Caco-2 (cell line): Measurements from ENCODE around the gene AMY1A. TPM values are rescaled to one million over a fixed set of nuclear protein-coding genes. Genes with fewer than 3 reads are reported as not detected.
"Not testable (repeated sequence)": the region's sequence is repeated elsewhere in the genome, so short reads cannot be mapped to it uniquely, and the experiment has no call there.

Experiments
- BruUV-seq: library from RNA; stranded (reverse); fragments of 400-500 nt; replicated peaks from 2 replicates; lab custom pipeline; 2021; lab: Mats Ljungman, UMichigan
- CTCF ChIA-PET: fragments of 300-600 bp; sonication (Branson Sonifier 250); formaldehyde crosslinking; loops from one replicate; lab custom pipeline; 2022; ENCODE audit warnings: antibody characterized with exemption; lab: Charles Lee
- POLR2A ChIA-PET: fragments of 300-600 bp; sonication (Branson Sonifier 250); formaldehyde crosslinking; loops from one replicate; lab custom pipeline; 2022; ENCODE audit warnings: antibody characterized with exemption; lab: Charles Lee
- DNase-seq, 2 experiments: peaks; one replicate each; pipeline versions ENCODE4 v3.0.0 to v3.0.0-alpha.2; 2020 to 2022
- H3K27me3 ChIP-seq: replicated peaks from 2 replicates; pipeline ENCODE4 v1.6.0; 2011; ENCODE audit warnings: low read length; ENCODE audit not compliant: control insufficient read depth, insufficient read depth
- H3K36me3 ChIP-seq: 2 replicates; pipeline ENCODE4 v1.5.1; 2011; ENCODE audit warnings: low read length; ENCODE audit not compliant: control insufficient read depth, insufficient read depth
- H3K4me1 ChIP-seq: fragments of 250-450 bp; sonication (Bioruptor Pico); 2 replicates; pipeline ENCODE4 v1.5.1; 2020; ENCODE audit warnings: mild to moderate bottlenecking
- H3K4me3 ChIP-seq: 2 replicates; pipeline ENCODE4 v1.5.1; 2011; ENCODE audit warnings: low read depth, mild to moderate bottlenecking, control low read depth, low read length
- H3K9me3 ChIP-seq: fragments of 250-450 bp; sonication (Bioruptor Pico); 2 replicates; pipeline ENCODE4 v1.5.1; 2020; ENCODE audit warnings: mild to moderate bottlenecking, moderate library complexity
- H3K27ac Mint-ChIP-seq: one replicate; pipeline ENCODE4 v1.8.0; 2022; ENCODE audit warnings: mixed read lengths; ENCODE audit not compliant: unreplicated experiment
- H3K27me3 Mint-ChIP-seq: one replicate; pipeline ENCODE4 v1.8.0; 2022; ENCODE audit warnings: mixed read lengths; ENCODE audit not compliant: insufficient read depth, unreplicated experiment
- H3K36me3 Mint-ChIP-seq: one replicate; pipeline ENCODE4 v1.8.0; 2022; ENCODE audit warnings: mild to moderate bottlenecking, mixed read lengths; ENCODE audit not compliant: insufficient read depth, unreplicated experiment
- H3K4me1 Mint-ChIP-seq: one replicate; pipeline ENCODE4 v1.8.0; 2022; ENCODE audit warnings: low read depth, mixed read lengths; ENCODE audit not compliant: unreplicated experiment
- H3K4me3 Mint-ChIP-seq: one replicate; pipeline ENCODE4 v1.8.0; 2022; ENCODE audit warnings: mild to moderate bottlenecking, moderate library complexity, mixed read lengths; ENCODE audit not compliant: unreplicated experiment
- H3K9me3 Mint-ChIP-seq: one replicate; pipeline ENCODE4 v1.8.0; 2022; ENCODE audit warnings: mixed read lengths; ENCODE audit not compliant: unreplicated experiment
- intact Hi-C: fragments of 100-400 bp; cut with micrococcal nuclease; formaldehyde crosslinking; loops from one replicate; pipeline ENCODE4 v1.10.0; 2022; ENCODE audit not compliant: unreplicated experiment
- total RNA-seq: library from RNA; stranded (reverse); gene quantifications from 2 replicates; pipeline ENCODE4 v1.2.3, GENCODE V29; 2022

Gene AMY1A
- total RNA-seq, 1 experiment from 2014 or later, result not detected

- H3K27ac Mint-ChIP-seq, H3K4me1 Mint-ChIP-seq, H3K27me3 Mint-ChIP-seq, H3K36me3 Mint-ChIP-seq, H3K4me1 ChIP-seq, POLR2A ChIA-PET, H3K27me3 ChIP-seq, H3K4me3 Mint-ChIP-seq, DNase-seq, H3K36me3 ChIP-seq, CTCF ChIA-PET, H3K9me3 ChIP-seq, H3K4me3 ChIP-seq, H3K9me3 Mint-ChIP-seq, BruUV-seq, intact Hi-C loops: not testable (repeated sequence)
Measured at GRCh38 chr1:103650305-103650704, 5.3 kb upstream of the AMY1A start.

GRCh38 chr1:103650889-103651288, 4.7 kb upstream of the AMY1A start:
- DNase-seq, CTCF ChIA-PET, H3K36me3 Mint-ChIP-seq, H3K4me3 Mint-ChIP-seq, H3K4me1 Mint-ChIP-seq, H3K4me1 ChIP-seq, H3K27me3 Mint-ChIP-seq, H3K27me3 ChIP-seq, H3K27ac Mint-ChIP-seq, BruUV-seq, intact Hi-C loops, H3K4me3 ChIP-seq, POLR2A ChIA-PET, H3K9me3 ChIP-seq, H3K9me3 Mint-ChIP-seq, H3K36me3 ChIP-seq: not testable (repeated sequence)

GRCh38 chr1:103654133-103654532, 1.4 kb upstream of the AMY1A start:
- CTCF ChIA-PET, BruUV-seq, H3K9me3 Mint-ChIP-seq, POLR2A ChIA-PET, H3K4me1 Mint-ChIP-seq, H3K27me3 Mint-ChIP-seq, H3K4me1 ChIP-seq, H3K9me3 ChIP-seq, DNase-seq, H3K4me3 Mint-ChIP-seq, H3K27ac Mint-ChIP-seq, H3K36me3 ChIP-seq, H3K27me3 ChIP-seq, H3K36me3 Mint-ChIP-seq, H3K4me3 ChIP-seq, intact Hi-C loops: not testable (repeated sequence)

- H3K27ac Mint-ChIP-seq, intact Hi-C loops, H3K9me3 Mint-ChIP-seq, DNase-seq, CTCF ChIA-PET, H3K27me3 ChIP-seq, H3K4me1 Mint-ChIP-seq, H3K4me3 ChIP-seq, H3K36me3 Mint-ChIP-seq, POLR2A ChIA-PET, H3K4me3 Mint-ChIP-seq, H3K9me3 ChIP-seq, H3K36me3 ChIP-seq, H3K27me3 Mint-ChIP-seq, H3K4me1 ChIP-seq, BruUV-seq: not testable (repeated sequence)
Measured at GRCh38 chr1:103676335-103676734, 20.8 kb downstream of the AMY1A start.

GRCh38 chr1:103696110-103696509, 40.5 kb downstream of the AMY1A start, which contains the start of gene AMY1B:
TSS of gene AMY1B (minus strand) at chr1:103696210. CDS start at chr1:103695639, 571 bp downstream.
- intact Hi-C loops, H3K36me3 ChIP-seq: not testable (repeated sequence)

GRCh38 chr1:103697430-103697829, 41.9 kb downstream of the AMY1A start:
- CTCF ChIA-PET, H3K9me3 Mint-ChIP-seq: not testable (repeated sequence)

More at GRCh38 chr1:103696110-103696509, 40.5 kb downstream of the AMY1A start, which contains the start of gene AMY1B:
- H3K4me3 Mint-ChIP-seq, H3K4me1 ChIP-seq, CTCF ChIA-PET, DNase-seq, H3K27me3 Mint-ChIP-seq, H3K9me3 Mint-ChIP-seq, H3K4me3 ChIP-seq, H3K36me3 Mint-ChIP-seq, H3K27me3 ChIP-seq, H3K4me1 Mint-ChIP-seq, H3K9me3 ChIP-seq, POLR2A ChIA-PET, H3K27ac Mint-ChIP-seq, BruUV-seq: not testable (repeated sequence)

GRCh38 chr1:103700669-103701068, 45.1 kb downstream of the AMY1A start:
- H3K4me3 ChIP-seq, DNase-seq, H3K27ac Mint-ChIP-seq, H3K4me1 ChIP-seq, H3K9me3 Mint-ChIP-seq, H3K36me3 Mint-ChIP-seq, H3K36me3 ChIP-seq, CTCF ChIA-PET, intact Hi-C loops, H3K4me1 Mint-ChIP-seq, POLR2A ChIA-PET, H3K9me3 ChIP-seq, H3K4me3 Mint-ChIP-seq, BruUV-seq, H3K27me3 Mint-ChIP-seq, H3K27me3 ChIP-seq: not testable (repeated sequence)

More at GRCh38 chr1:103697430-103697829, 41.9 kb downstream of the AMY1A start:
- H3K27me3 ChIP-seq, H3K36me3 Mint-ChIP-seq, DNase-seq, H3K9me3 ChIP-seq, H3K27me3 Mint-ChIP-seq, H3K27ac Mint-ChIP-seq, H3K4me3 Mint-ChIP-seq, BruUV-seq, H3K36me3 ChIP-seq, intact Hi-C loops, POLR2A ChIA-PET, H3K4me1 ChIP-seq, H3K4me1 Mint-ChIP-seq, H3K4me3 ChIP-seq: not testable (repeated sequence)
